Testis (tissue), 2 donors: ENCODE data around the gene PHLDA2.

Experiments
- CTCF ChIP-seq, 3 experiments: fragments of 450-650 bp in 2 of 3; fragments of 200-600 bp in 1 of 3; sonication (generic) in 1 of 3; IDR thresholded peaks; one replicate each; pipeline ENCODE4 v1.5.1; 2016 to 2019; ENCODE audit warnings: antibody characterized with exemption in 3 of 3, mild to moderate bottlenecking in 2 of 3, moderate library complexity in 1 of 3
- POLR2A ChIP-seq: fragments of 450-650 bp; IDR thresholded peaks from one replicate; pipeline ENCODE4 v1.6.1; 2017; ENCODE audit warnings: antibody characterized with exemption, mild to moderate bottlenecking, moderate library complexity

- TF ChIP-seq CTCF (IDR thresholded peaks at IDR 0.05) = no peak
- TF ChIP-seq POLR2A = no peak
Measured at GRCh38 chr11:2909133-2909902, 19.9 kb downstream of the PHLDA2 start.
